K562 (cell line): ENCODE measurements around the gene PITHD1. TPM values are rescaled to one million over a fixed set of nuclear protein-coding genes. Genes with fewer than 3 reads are reported as not detected.

Experiments
- BHLHE40 ChIP-seq: IDR thresholded peaks from 2 replicates; pipeline ENCODE4 v1.6.1; 2011; ENCODE audit warnings: low read length, improper control_type of control experiment
- KDM1A ChIP-seq, 2 experiments: fragments of 450-650 bp; IDR thresholded peaks; 2 replicates each; pipeline ENCODE4 v1.6.1; 2016; ENCODE audit warnings: mild to moderate bottlenecking in 2 of 2
- RCOR1 ChIP-seq, 2 experiments: IDR thresholded peaks; 2 replicates each; pipeline ENCODE4 v1.6.1; 2012; ENCODE audit warnings: low read depth in 2 of 2, low read length in 2 of 2, borderline replicate concordance in 1 of 2, improper control_type of control experiment in 1 of 2
- TARDBP ChIP-seq: fragments of 450-650 bp; IDR thresholded peaks from 2 replicates; pipeline ENCODE4 v1.6.1; 2016
- XRCC5 ChIP-seq: fragments of 200-400 bp; formaldehyde crosslinking; IDR thresholded peaks from 2 replicates; pipeline ENCODE4 v1.6.1; 2017; ENCODE audit warnings: low read depth, mild to moderate bottlenecking, low read length
- ZKSCAN1 ChIP-seq: fragments of 150-350 bp; IDR thresholded peaks from 2 replicates; pipeline ENCODE4 v1.6.1; 2016; ENCODE audit warnings: low read depth, low read length
- polyA plus RNA-seq, 8 experiments: library from polyadenylated mRNA; depleted of rRNA in 4 of 8; stranded (reverse) in 5 of 8; unstranded in 3 of 8; fragments of >200 nt; fragmentation: Nextera tagmentation in 2 of 8; fragmentation: Illumina TruSeq in 1 of 8; extraction: Ambion mirVana in 2 of 8; extraction: Trizol in 1 of 8; gene quantifications; 2 replicates each; pipeline versions ENCODE4 v1.2.1 to v1.2.3, GENCODE V29; 2011 to 2014; ENCODE audit warnings: inconsistent platforms in 1 of 8, missing spikeins in 1 of 8
- total RNA-seq, 7 experiments: library from RNA; depleted of rRNA in 6 of 7; stranded (reverse); fragments of >200 nt in 6 of 7; fragmentation: Illumina TruSeq in 2 of 7; extraction: Trizol in 2 of 7; gene quantifications; 2 replicates each; pipeline versions ENCODE4 v1.2.1 to v1.2.3, GENCODE V29; 2011 to 2021; ENCODE audit warnings: low replicate concordance in 1 of 7
- TF ChIP-seq, protein P1 (sequence below): sonication (generic); formaldehyde crosslinking; IDR thresholded peaks from 2 replicates; pipeline ENCODE4 v1.9.0; 2022; ENCODE audit warnings: mild to moderate bottlenecking, missing genetic modification reagents
- TF ChIP-seq, protein P2 (sequence below): IDR thresholded peaks from 2 replicates; pipeline ENCODE4 v1.6.1; 2014; ENCODE audit warnings: antibody characterized with exemption
- TF ChIP-seq, protein P3 (sequence below): fragments of 450-650 bp; IDR thresholded peaks from 2 replicates; pipeline ENCODE4 v1.6.1; 2016; ENCODE audit warnings: low read depth
- TF ChIP-seq, protein P4 (sequence below), 3 experiments: IDR thresholded peaks in 2 of 3; conservative IDR thresholded peaks in 1 of 3; 2 replicates each; pipeline ENCODE4 v1.5.1; 2011 to 2012; ENCODE audit warnings: low read length in 3 of 3, mild to moderate bottlenecking in 3 of 3, control low read depth in 2 of 3, improper control_type of control experiment in 1 of 3, inconsistent platforms in 1 of 3, low read depth in 1 of 3, mixed read lengths in 1 of 3, moderate library complexity in 1 of 3; ENCODE audit not compliant: insufficient read depth in 2 of 3

PITHD1 gene
- total and polyA plus RNA-seq, 9 of the 15 experiments (the other 6 are each of a cell fraction or from before 2014, with no cell fraction given): 46.5 to 175 (median 149) TPM

DNA sequence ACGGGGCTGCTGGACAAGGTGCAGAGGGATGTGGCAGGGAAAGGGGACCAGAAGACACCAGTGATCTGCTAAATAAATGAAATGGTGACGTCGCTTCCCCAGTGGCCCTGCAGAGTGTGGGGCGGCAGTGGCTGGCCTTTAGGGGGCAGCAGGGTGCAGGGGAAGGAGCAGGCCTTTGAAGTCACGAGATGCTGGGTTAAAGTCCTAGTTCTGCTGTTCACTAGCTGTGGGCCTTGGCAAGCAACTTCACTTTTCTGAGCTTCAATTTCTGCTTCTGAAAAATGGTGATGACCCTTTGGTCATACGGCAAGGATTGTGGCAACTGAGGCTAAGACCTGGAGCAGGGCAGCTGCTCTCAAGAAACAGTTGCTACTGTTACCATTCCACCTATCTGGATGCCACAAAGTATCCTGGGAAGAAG, 31.5 kb downstream of the PITHD1 start (continued):
- TF ChIP-seq, protein P1, sequence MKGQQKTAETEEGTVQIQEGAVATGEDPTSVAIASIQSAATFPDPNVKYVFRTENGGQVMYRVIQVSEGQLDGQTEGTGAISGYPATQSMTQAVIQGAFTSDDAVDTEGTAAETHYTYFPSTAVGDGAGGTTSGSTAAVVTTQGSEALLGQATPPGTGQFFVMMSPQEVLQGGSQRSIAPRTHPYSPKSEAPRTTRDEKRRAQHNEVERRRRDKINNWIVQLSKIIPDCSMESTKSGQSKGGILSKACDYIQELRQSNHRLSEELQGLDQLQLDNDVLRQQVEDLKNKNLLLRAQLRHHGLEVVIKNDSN: peak; percentile 80
- TF ChIP-seq, protein P2, sequence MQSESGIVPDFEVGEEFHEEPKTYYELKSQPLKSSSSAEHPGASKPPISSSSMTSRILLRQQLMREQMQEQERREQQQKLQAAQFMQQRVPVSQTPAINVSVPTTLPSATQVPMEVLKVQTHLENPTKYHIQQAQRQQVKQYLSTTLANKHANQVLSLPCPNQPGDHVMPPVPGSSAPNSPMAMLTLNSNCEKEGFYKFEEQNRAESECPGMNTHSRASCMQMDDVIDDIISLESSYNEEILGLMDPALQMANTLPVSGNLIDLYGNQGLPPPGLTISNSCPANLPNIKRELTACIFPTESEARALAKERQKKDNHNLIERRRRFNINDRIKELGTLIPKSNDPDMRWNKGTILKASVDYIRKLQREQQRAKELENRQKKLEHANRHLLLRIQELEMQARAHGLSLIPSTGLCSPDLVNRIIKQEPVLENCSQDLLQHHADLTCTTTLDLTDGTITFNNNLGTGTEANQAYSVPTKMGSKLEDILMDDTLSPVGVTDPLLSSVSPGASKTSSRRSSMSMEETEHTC: peak; percentile 100
- TF ChIP-seq RCOR1 (IDR thresholded peaks at IDR 0.05; ENCODE audit: borderline replicate concordance in 1 of 2, low read depth in 2 of 2, low read length in 2 of 2) (peak in 1 of 2 experiments; percentile 69; a peak in 1 of 4 replicates), BHLHE40 (peak; percentile 98), TARDBP (0 out of 2 replicates have a peak, but pooled peaks have one; percentile 71), ZKSCAN1 (no peak), KDM1A (IDR thresholded peaks at IDR 0.05) (no peak), XRCC5 (peak; percentile 96)
- TF ChIP-seq, protein P3, sequence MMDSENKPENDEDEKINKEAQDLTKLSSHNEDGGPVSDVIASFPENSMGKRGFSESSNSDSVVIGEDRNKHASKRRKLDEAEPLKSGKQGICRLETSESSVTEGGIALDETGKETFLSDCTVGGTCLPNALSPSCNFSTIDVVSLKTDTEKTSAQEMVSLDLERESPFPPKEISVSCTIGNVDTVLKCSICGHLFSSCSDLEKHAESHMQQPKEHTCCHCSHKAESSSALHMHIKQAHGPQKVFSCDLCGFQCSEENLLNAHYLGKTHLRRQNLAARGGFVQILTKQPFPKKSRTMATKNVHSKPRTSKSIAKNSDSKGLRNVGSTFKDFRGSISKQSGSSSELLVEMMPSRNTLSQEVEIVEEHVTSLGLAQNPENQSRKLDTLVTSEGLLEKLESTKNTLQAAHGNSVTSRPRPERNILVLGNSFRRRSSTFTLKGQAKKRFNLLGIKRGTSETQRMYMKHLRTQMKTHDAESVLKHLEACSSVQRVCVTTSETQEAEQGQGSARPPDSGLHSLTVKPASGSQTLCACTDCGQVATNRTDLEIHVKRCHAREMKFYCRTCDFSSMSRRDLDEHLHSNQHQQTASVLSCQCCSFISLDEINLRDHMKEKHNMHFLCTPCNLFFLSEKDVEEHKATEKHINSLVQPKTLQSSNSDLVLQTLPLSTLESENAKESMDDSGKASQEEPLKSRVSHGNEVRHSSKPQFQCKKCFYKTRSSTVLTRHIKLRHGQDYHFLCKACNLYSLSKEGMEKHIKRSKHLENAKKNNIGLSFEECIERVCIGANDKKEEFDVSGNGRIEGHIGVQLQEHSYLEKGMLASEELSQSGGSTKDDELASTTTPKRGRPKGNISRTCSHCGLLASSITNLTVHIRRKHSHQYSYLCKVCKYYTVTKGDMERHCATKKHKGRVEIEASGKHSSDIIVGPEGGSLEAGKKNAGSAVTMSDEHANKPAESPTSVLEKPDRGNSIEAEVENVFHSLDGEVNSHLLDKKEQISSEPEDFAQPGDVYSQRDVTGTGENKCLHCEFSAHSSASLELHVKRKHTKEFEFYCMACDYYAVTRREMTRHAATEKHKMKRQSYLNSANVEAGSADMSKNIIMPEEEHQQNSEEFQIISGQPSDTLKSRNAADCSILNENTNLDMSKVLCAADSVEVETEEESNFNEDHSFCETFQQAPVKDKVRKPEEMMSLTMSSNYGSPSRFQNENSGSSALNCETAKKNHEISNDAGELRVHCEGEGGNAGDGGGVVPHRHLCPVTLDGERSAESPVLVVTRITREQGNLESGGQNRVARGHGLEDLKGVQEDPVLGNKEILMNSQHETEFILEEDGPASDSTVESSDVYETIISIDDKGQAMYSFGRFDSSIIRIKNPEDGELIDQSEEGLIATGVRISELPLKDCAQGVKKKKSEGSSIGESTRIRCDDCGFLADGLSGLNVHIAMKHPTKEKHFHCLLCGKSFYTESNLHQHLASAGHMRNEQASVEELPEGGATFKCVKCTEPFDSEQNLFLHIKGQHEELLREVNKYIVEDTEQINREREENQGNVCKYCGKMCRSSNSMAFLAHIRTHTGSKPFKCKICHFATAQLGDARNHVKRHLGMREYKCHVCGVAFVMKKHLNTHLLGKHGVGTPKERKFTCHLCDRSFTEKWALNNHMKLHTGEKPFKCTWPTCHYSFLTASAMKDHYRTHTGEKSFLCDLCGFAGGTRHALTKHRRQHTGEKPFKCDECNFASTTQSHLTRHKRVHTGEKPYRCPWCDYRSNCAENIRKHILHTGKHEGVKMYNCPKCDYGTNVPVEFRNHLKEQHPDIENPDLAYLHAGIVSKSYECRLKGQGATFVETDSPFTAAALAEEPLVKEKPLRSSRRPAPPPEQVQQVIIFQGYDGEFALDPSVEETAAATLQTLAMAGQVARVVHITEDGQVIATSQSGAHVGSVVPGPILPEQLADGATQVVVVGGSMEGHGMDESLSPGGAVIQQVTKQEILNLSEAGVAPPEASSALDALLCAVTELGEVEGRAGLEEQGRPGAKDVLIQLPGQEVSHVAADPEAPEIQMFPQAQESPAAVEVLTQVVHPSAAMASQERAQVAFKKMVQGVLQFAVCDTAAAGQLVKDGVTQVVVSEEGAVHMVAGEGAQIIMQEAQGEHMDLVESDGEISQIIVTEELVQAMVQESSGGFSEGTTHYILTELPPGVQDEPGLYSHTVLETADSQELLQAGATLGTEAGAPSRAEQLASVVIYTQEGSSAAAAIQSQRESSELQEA: peak; percentile 37; the same call in 1 of the 2 replicates
- TF ChIP-seq, protein P4, sequence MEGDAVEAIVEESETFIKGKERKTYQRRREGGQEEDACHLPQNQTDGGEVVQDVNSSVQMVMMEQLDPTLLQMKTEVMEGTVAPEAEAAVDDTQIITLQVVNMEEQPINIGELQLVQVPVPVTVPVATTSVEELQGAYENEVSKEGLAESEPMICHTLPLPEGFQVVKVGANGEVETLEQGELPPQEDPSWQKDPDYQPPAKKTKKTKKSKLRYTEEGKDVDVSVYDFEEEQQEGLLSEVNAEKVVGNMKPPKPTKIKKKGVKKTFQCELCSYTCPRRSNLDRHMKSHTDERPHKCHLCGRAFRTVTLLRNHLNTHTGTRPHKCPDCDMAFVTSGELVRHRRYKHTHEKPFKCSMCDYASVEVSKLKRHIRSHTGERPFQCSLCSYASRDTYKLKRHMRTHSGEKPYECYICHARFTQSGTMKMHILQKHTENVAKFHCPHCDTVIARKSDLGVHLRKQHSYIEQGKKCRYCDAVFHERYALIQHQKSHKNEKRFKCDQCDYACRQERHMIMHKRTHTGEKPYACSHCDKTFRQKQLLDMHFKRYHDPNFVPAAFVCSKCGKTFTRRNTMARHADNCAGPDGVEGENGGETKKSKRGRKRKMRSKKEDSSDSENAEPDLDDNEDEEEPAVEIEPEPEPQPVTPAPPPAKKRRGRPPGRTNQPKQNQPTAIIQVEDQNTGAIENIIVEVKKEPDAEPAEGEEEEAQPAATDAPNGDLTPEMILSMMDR (IDR thresholded peaks at IDR 0.05 in 2 of 3, conservative IDR thresholded peaks at IDR 0.05 in 1 of 3; ENCODE audit: insufficient read depth in 2 of 3, low read depth in 1 of 3, low read length in 3 of 3): peak; percentile 96 to 98 (median 98)
